ENCODE data around the gene MCFD2. TPM values are rescaled to one million over a fixed set of nuclear protein-coding genes. Genes with fewer than 3 reads are reported as not detected.

MCFD2 gene
- total RNA-seq (2022; extraction: Qiagen RNA extraction; ENCODE audit: low read depth), result 92.5 to 123 TPM (median 115 TPM) in 5 replicates

GRCh38 chr2:46915281-46915810, at the start of gene MCFD2:
MCFD2 (minus strand) TSS chr2:46915806; CDS start chr2:46909171, 6,635 bp downstream.

Other genes with a start within 250 kb of the MCFD2 start
- 17.8 to 27.0 TPM (median 23.6 TPM) in 5 replicates for gene SOCS5, start 216.5 kb downstream of the MCFD2 start, total RNA-seq (2022; extraction: Qiagen RNA extraction; ENCODE audit: low read depth)
- 39.7 to 45.3 TPM (median 44.6 TPM) in 5 replicates for gene TTC7A, start 25.4 kb upstream of the MCFD2 start, total RNA-seq (2022; extraction: Qiagen RNA extraction; ENCODE audit: low read depth)
- gene STPG4, start 239.5 kb upstream of the MCFD2 start, total RNA-seq (2022; extraction: Qiagen RNA extraction; ENCODE audit: low read depth), result not detected in 5 replicates